Measurements from ENCODE around the gene MSRB3. TPM values are rescaled to one million over a fixed set of nuclear protein-coding genes. Genes with fewer than 3 reads are reported as not detected.

Gene MSRB3
- total and polyA plus RNA-seq, 2 donors (not counting 1 experiment from before 2014, with no cell fraction given), result not detected

DNA sequence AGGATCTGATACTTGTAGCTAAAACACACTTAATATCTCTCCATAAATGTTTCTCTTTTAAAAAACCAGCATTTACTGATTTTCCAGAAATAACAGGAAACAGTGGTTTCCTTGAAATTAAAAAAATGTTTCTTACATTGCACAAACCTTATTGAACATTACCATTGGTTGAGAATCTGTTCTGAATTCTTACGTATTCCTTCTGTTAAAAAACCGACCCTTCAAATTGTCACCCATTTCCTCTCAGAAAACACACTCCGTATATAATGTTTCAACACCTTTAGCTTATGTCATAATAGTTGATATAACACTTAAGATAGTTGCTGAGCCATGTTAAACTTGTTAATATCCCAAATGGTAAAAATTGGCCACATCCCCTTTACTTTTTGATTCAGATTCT, 51.2 kb downstream of the MSRB3 start:
- no peaks in the 10 kb centered on the region for H3K36me3 ChIP-seq (replicated peaks in 1 of 2; ENCODE audit: control extremely low read depth in 1 of 2, control insufficient read depth in 1 of 2, extremely low read depth in 1 of 2, insufficient read depth in 2 of 2, low read length in 1 of 2)
- no peaks in the 10 kb centered on the region for H3K79me2 ChIP-seq (ENCODE audit: control insufficient read depth, insufficient read depth, low read length)
- DNase-seq, result no peak
- no peak overlapping the region for H3K4me2 ChIP-seq (replicated peaks; ENCODE audit: low read depth, low read length, poor library complexity, severe bottlenecking)
- no peak overlapping the region for H3K27ac ChIP-seq (ENCODE audit: low read length in 2 of 2)
- CTCF ChIA-PET, result no interaction called here
- no peak overlapping the region for H3K27ac Mint-ChIP-seq
- peaks cover 11% of the 10 kb centered on the region for H3K27me3 Mint-ChIP-seq
- no peak overlapping the region for H2AFZ ChIP-seq (ENCODE audit: insufficient read depth, low read depth, low read length, poor library complexity, severe bottlenecking)
- H3K4me1 ChIP-seq (ENCODE audit: control insufficient read depth in 2 of 2, insufficient read depth in 2 of 2, low read length in 2 of 2), result no peaks in the 10 kb centered on the region
- TF ChIP-seq, protein P1, sequence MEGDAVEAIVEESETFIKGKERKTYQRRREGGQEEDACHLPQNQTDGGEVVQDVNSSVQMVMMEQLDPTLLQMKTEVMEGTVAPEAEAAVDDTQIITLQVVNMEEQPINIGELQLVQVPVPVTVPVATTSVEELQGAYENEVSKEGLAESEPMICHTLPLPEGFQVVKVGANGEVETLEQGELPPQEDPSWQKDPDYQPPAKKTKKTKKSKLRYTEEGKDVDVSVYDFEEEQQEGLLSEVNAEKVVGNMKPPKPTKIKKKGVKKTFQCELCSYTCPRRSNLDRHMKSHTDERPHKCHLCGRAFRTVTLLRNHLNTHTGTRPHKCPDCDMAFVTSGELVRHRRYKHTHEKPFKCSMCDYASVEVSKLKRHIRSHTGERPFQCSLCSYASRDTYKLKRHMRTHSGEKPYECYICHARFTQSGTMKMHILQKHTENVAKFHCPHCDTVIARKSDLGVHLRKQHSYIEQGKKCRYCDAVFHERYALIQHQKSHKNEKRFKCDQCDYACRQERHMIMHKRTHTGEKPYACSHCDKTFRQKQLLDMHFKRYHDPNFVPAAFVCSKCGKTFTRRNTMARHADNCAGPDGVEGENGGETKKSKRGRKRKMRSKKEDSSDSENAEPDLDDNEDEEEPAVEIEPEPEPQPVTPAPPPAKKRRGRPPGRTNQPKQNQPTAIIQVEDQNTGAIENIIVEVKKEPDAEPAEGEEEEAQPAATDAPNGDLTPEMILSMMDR (IDR thresholded peaks at IDR 0.05), result no peak
- H3K9ac ChIP-seq (ENCODE audit: low read length), result no peak overlapping the region
- intact Hi-C loops (cut with micrococcal nuclease), result no loop called here
- H3K9me3 Mint-ChIP-seq (ENCODE audit: insufficient read depth), result no peaks in the 10 kb centered on the region
- no CpG with 5 or more reads among the region's 3 CpGs for WGBS (ENCODE audit: insufficient coverage)
- no peak overlapping the region for H3K4me3 Mint-ChIP-seq
- ATAC-seq (ENCODE audit: low read depth), result no peak
- no peaks in the 10 kb centered on the region for H3K4me1 Mint-ChIP-seq
- H3K4me3 ChIP-seq (ENCODE audit: control extremely low read depth in 1 of 5, extremely low read depth in 1 of 5, insufficient read depth in 1 of 5, low read depth in 2 of 5, low read length in 4 of 5), result no peak overlapping the region
- H3K9me3 ChIP-seq (ENCODE audit: control extremely low read depth in 1 of 3, control insufficient read depth in 2 of 3, insufficient read depth in 1 of 3, low read length in 2 of 3), result no peaks in the 10 kb centered on the region
- H3K27me3 ChIP-seq (replicated peaks in 1 of 4; ENCODE audit: control extremely low read depth in 1 of 4, control insufficient read depth in 3 of 4, insufficient read depth in 4 of 4, low read length in 3 of 4), result no peaks in the 10 kb centered on the region
- POLR2A ChIA-PET, result no interaction called here
- no peaks in the 10 kb centered on the region for H4K20me1 ChIP-seq (ENCODE audit: control insufficient read depth, insufficient read depth, low read length, poor library complexity, severe bottlenecking)

DNA sequence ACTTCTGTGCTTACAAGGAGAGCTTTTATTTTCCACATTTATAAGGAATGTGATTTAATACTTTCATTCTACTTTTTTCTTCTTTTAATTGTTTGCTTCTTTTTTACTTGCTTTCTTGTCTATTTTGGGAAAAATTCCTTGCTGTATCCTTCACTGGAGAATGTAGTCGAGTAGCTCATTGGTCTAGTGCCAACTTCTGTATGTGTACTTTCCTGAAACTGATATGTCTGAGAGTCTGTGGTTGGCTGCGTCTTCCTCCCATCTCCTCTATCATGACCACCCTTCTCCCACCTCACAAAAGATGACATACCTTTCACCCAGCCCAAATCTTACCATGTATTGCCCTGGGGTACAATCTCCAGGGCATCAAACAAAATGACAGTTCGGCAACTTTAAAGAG, 51.8 kb downstream of the MSRB3 start:
- no peak overlapping the region for H3K27ac Mint-ChIP-seq
- 80% methylated on average over 2 of the region's 3 CpGs for WGBS (ENCODE audit: insufficient coverage)
- CTCF ChIA-PET, result no interaction called here

More for the DNA sequence above, 51.8 kb downstream of the MSRB3 start:
- Mint-ChIP-seq H3K27me3 (peaks cover 14% of the 10 kb centered on the region), H3K4me3 (no peak overlapping the region), H3K9me3 (ENCODE audit: insufficient read depth) (no peaks in the 10 kb centered on the region), H3K4me1 (no peaks in the 10 kb centered on the region)
- no peak overlapping the region for H3K4me3 ChIP-seq (ENCODE audit: control extremely low read depth in 1 of 5, extremely low read depth in 1 of 5, insufficient read depth in 1 of 5, low read depth in 2 of 5, low read length in 4 of 5)
- H3K9me3 ChIP-seq (ENCODE audit: control extremely low read depth in 1 of 3, control insufficient read depth in 2 of 3, insufficient read depth in 1 of 3, low read length in 2 of 3), result no peaks in the 10 kb centered on the region
- no peaks in the 10 kb centered on the region for H3K79me2 ChIP-seq (ENCODE audit: control insufficient read depth, insufficient read depth, low read length)
- H4K20me1 ChIP-seq (ENCODE audit: control insufficient read depth, insufficient read depth, low read length, poor library complexity, severe bottlenecking), result no peaks in the 10 kb centered on the region
- no peak for ATAC-seq (ENCODE audit: low read depth)
- no peaks in the 10 kb centered on the region for H3K27me3 ChIP-seq (replicated peaks in 1 of 4; ENCODE audit: control extremely low read depth in 1 of 4, control insufficient read depth in 3 of 4, insufficient read depth in 4 of 4, low read length in 3 of 4)
- H3K4me1 ChIP-seq (ENCODE audit: control insufficient read depth in 2 of 2, insufficient read depth in 2 of 2, low read length in 2 of 2), result no peaks in the 10 kb centered on the region
- no peak overlapping the region for H3K27ac ChIP-seq (ENCODE audit: low read length in 2 of 2)
- TF ChIP-seq EZH2 (IDR thresholded peaks at IDR 0.05; ENCODE audit: borderline replicate concordance, insufficient read depth, low read depth, low read length, poor library complexity, severe bottlenecking), result no peak
- TF ChIP-seq, protein P1 (IDR thresholded peaks at IDR 0.05), result no peak
- H3K36me3 ChIP-seq (replicated peaks in 1 of 2; ENCODE audit: control extremely low read depth in 1 of 2, control insufficient read depth in 1 of 2, extremely low read depth in 1 of 2, insufficient read depth in 2 of 2, low read length in 1 of 2), result no peaks in the 10 kb centered on the region
- no peak overlapping the region for H2AFZ ChIP-seq (ENCODE audit: insufficient read depth, low read depth, low read length, poor library complexity, severe bottlenecking)
- POLR2A ChIA-PET, result no interaction called here
- H3K9ac ChIP-seq (ENCODE audit: low read length), result no peak overlapping the region
- H3K4me2 ChIP-seq (replicated peaks; ENCODE audit: low read depth, low read length, poor library complexity, severe bottlenecking), result no peak overlapping the region
- DNase-seq, result no peak
- intact Hi-C loops (cut with micrococcal nuclease), result no loop called here

Data from B cell (primary cell).